Stimulated activated CD4-positive, alpha-beta T cell treated with anti-CD3 and anti-CD28 coated beads, TNF-alpha, amount 100 ng/mL, for 48 hours (primary cell): ENCODE results near the gene SFMBT2.

ENCODE experiments used
- DNase-seq, 3 donors: peaks; one replicate each; pipeline ENCODE4 v3.0.0-alpha.2; 2020; ENCODE audit warnings: low read depth in 3 of 3

The SFMBT2 gene

GRCh38 chr10:7136016-7136415 is 274.8 kb downstream of the SFMBT2 start:
- no peak for DNase-seq

- DNase-seq: no peak
These were observed 275.6 kb downstream of the SFMBT2 start for GRCh38 chr10:7135188-7135587.

GRCh38 chr10:7134448-7134847 is 276.4 kb downstream of the SFMBT2 start:
- no peak for DNase-seq

- no peak for DNase-seq
These were observed 276.9 kb downstream of the SFMBT2 start for GRCh38 chr10:7133958-7134357.

- DNase-seq: no peak
These were observed 277.6 kb downstream of the SFMBT2 start for GRCh38 chr10:7133278-7133677.

GRCh38 chr10:7130191-7130911 is 280.5 kb downstream of the SFMBT2 start:
- no peak for DNase-seq

GRCh38 chr10:7123774-7124173 is 287.1 kb downstream of the SFMBT2 start:
- DNase-seq: no peak

- DNase-seq: no peak
These were observed 288.3 kb downstream of the SFMBT2 start for GRCh38 chr10:7122561-7122960.

GRCh38 chr10:7121154-7121797 is 289.6 kb downstream of the SFMBT2 start:
- peak; percentile 41 to 64 (median 41) for DNase-seq

GRCh38 chr10:7119325-7120015 is 291.4 kb downstream of the SFMBT2 start:
- no peak for DNase-seq

GRCh38 chr10:7117806-7118674 is 292.8 kb downstream of the SFMBT2 start:
- no peak for DNase-seq

GRCh38 chr10:7117177-7117799 is 293.5 kb downstream of the SFMBT2 start:
- no peak for DNase-seq

GRCh38 chr10:7111561-7111960 is 299.3 kb downstream of the SFMBT2 start:
- DNase-seq: no peak

- no peak for DNase-seq
These were observed 299.7 kb downstream of the SFMBT2 start for GRCh38 chr10:7111089-7111488.
